IMR-90 (cell line): ENCODE data around the gene HASPIN.

Source experiments
- CTCF ChIP-seq: conservative IDR thresholded peaks from 2 replicates; pipeline ENCODE4 v1.5.1; 2012; ENCODE audit warnings: mild to moderate bottlenecking, low read depth, low read length, improper control_type of control experiment
- FOS ChIP-seq: fragments of 150-350 bp; IDR thresholded peaks from 2 replicates; pipeline ENCODE4 v1.6.1; 2016; ENCODE audit warnings: low read depth, low read length

- no peak for TF ChIP-seq CTCF
- no peak for TF ChIP-seq FOS
Measured at GRCh38 chr17:3751836-3752235, 28.1 kb downstream of the HASPIN start.
